ENCODE results near the gene SLC16A9. TPM values are rescaled to one million over a fixed set of nuclear protein-coding genes. Genes with fewer than 3 reads are reported as not detected.
"Not testable (repeated sequence)": the region's sequence is repeated elsewhere in the genome, so short reads cannot be mapped to it uniquely, and the experiment has no call there.

The SLC16A9 gene
- total RNA-seq, 1 donor from 2014 or later: 0.06 TPM

- no peak for DNase-seq (ENCODE audit: low spot score)
Measured at GRCh38 chr10:59677253-59677831, 32.3 kb downstream of the SLC16A9 start.

- no peak for DNase-seq (ENCODE audit: low spot score)
Measured at GRCh38 chr10:59675812-59676211, 33.8 kb downstream of the SLC16A9 start.

- no peak for DNase-seq (ENCODE audit: low spot score)
Measured at GRCh38 chr10:59674215-59674836, 35.3 kb downstream of the SLC16A9 start.

- no peak for DNase-seq (ENCODE audit: low spot score)
Measured at GRCh38 chr10:59672150-59672875, 37.3 kb downstream of the SLC16A9 start.

GRCh38 chr10:59670269-59670668, 39.4 kb downstream of the SLC16A9 start:
- no peak for DNase-seq (ENCODE audit: low spot score)

GRCh38 chr10:59668096-59668495, 41.6 kb downstream of the SLC16A9 start:
- DNase-seq (ENCODE audit: low spot score): no peak

- DNase-seq (ENCODE audit: low spot score): no peak
Measured at GRCh38 chr10:59666310-59666709, 43.3 kb downstream of the SLC16A9 start.

GRCh38 chr10:59663213-59663612, 46.4 kb downstream of the SLC16A9 start:
- DNase-seq (ENCODE audit: low spot score): not testable (repeated sequence)

- DNase-seq (ENCODE audit: low spot score): no peak
Measured at GRCh38 chr10:59657724-59658123, 51.9 kb downstream of the SLC16A9 start.

GRCh38 chr10:59655309-59655708, 54.3 kb downstream of the SLC16A9 start:
- no peak for DNase-seq (ENCODE audit: low spot score)

- no peak for DNase-seq (ENCODE audit: low spot score)
Measured at GRCh38 chr10:59654007-59654406, 55.6 kb downstream of the SLC16A9 start.

- DNase-seq (ENCODE audit: low spot score): no peak
Measured at GRCh38 chr10:59651902-59652301, 57.7 kb downstream of the SLC16A9 start.

GRCh38 chr10:59649606-59650346, 59.9 kb downstream of the SLC16A9 start:
- no peak for DNase-seq (ENCODE audit: low spot score)

- DNase-seq (ENCODE audit: low spot score): no peak
Measured at GRCh38 chr10:59648711-59649201, 60.9 kb downstream of the SLC16A9 start.

- no peak for DNase-seq (ENCODE audit: low spot score)
Measured at GRCh38 chr10:59644841-59645240, 64.8 kb downstream of the SLC16A9 start.

GRCh38 chr10:59641688-59642087, 68.0 kb downstream of the SLC16A9 start:
- DNase-seq (ENCODE audit: low spot score): not testable (repeated sequence)

GRCh38 chr10:59635502-59636290, 74.0 kb downstream of the SLC16A9 start:
- no peak for DNase-seq (ENCODE audit: low spot score)

- no peak for DNase-seq (ENCODE audit: low spot score)
Measured at GRCh38 chr10:59634102-59634501, 75.5 kb downstream of the SLC16A9 start.

- no peak for DNase-seq (ENCODE audit: low spot score)
Measured at GRCh38 chr10:59633063-59633462, 76.6 kb downstream of the SLC16A9 start.

GRCh38 chr10:59631882-59632807, 77.5 kb downstream of the SLC16A9 start:
- no peak for DNase-seq (ENCODE audit: low spot score)

All from mesenteric fat pad (tissue), 1 donor.